IMR-90 (cell line): ENCODE measurements around the gene DNAJB12. TPM values are rescaled to one million over a fixed set of nuclear protein-coding genes. Genes with fewer than 3 reads are reported as not detected.

ENCODE experiments used
- ATAC-seq: fragments of 200-7000 bp; cut with Tn5 transposase; 2 replicates; pipeline ENCODE4 v1.9.1; 2020; ENCODE audit warnings: low read depth, mild to moderate bottlenecking, moderate library complexity
- BruUV-seq: library from RNA; stranded (reverse); fragments of 400-500 nt; replicated peaks from 2 replicates; lab custom pipeline; 2021; lab: Mats Ljungman, UMichigan
- CTCF ChIA-PET: fragments of 300-600 bp; formaldehyde crosslinking; extraction: SDS; loops from one replicate; lab custom pipeline; 2021; ENCODE audit warnings: antibody characterized with exemption; lab: Yijun Ruan, JAX
- POLR2A ChIA-PET: fragments of 300-600 bp; sonication (Branson Sonifier 250); formaldehyde crosslinking; loops from one replicate; lab custom pipeline; 2022; ENCODE audit warnings: antibody characterized with exemption; ENCODE audit not compliant: unreplicated experiment; lab: Charles Lee
- DNase-seq: peaks from one replicate; pipeline ENCODE4 v3.0.0; 2013
- H2AFZ ChIP-seq: replicated peaks from 2 replicates; pipeline ENCODE3; 2013; ENCODE audit warnings: low read length, mild to moderate bottlenecking; ENCODE audit not compliant: poor library complexity
- H2AK5ac ChIP-seq: 2 replicates; pipeline ENCODE4 v1.6.1; 2013; ENCODE audit warnings: low read depth, low read length, inconsistent platforms
- H2AK9ac ChIP-seq: replicated peaks from 2 replicates; pipeline ENCODE3; 2013; ENCODE audit warnings: mild to moderate bottlenecking, low read depth, low read length, moderate library complexity; ENCODE audit not compliant: poor library complexity
- H2BK120ac ChIP-seq: 2 replicates; pipeline ENCODE4 v1.6.1; 2013; ENCODE audit warnings: low read depth, low read length, inconsistent platforms
- H2BK15ac ChIP-seq: 3 replicates; pipeline ENCODE4 v1.6.1; 2013; ENCODE audit warnings: low read depth, low read length, inconsistent platforms
- H2BK20ac ChIP-seq: 2 replicates; pipeline ENCODE4 v1.6.1; 2013; ENCODE audit warnings: low read depth, mild to moderate bottlenecking, inconsistent platforms, low read length, moderate library complexity
- H2BK5ac ChIP-seq: 2 replicates; pipeline ENCODE4 v1.6.1; 2013; ENCODE audit warnings: mild to moderate bottlenecking, low read depth, low read length, inconsistent platforms; ENCODE audit not compliant: poor library complexity, severe bottlenecking
- H3K14ac ChIP-seq: replicated peaks from 2 replicates; pipeline ENCODE4 v1.6.1; 2013; ENCODE audit warnings: low read depth, low read length, inconsistent platforms
- H3K18ac ChIP-seq: 2 replicates; pipeline ENCODE4 v1.6.1; 2013; ENCODE audit warnings: low read depth, low read length, control low read depth
- H3K23ac ChIP-seq: 2 replicates; pipeline ENCODE4 v1.6.1; 2013; ENCODE audit warnings: low read depth, low read length, inconsistent platforms
- H3K27ac ChIP-seq: 2 replicates; pipeline ENCODE4 v1.5.1; 2013; ENCODE audit warnings: mild to moderate bottlenecking, control low read depth, low read length; ENCODE audit not compliant: insufficient read depth
- H3K27me3 ChIP-seq: 2 replicates; pipeline ENCODE4 v1.6.1; 2013; ENCODE audit warnings: low read length; ENCODE audit not compliant: control insufficient read depth, insufficient read depth
- H3K36me3 ChIP-seq: 2 replicates; pipeline ENCODE4 v1.6.1; 2013; ENCODE audit warnings: low read length, mixed read lengths; ENCODE audit not compliant: control insufficient read depth, insufficient read depth
- H3K4ac ChIP-seq: 2 replicates; pipeline ENCODE4 v1.6.1; 2013; ENCODE audit warnings: low read depth, low read length, inconsistent platforms
- H3K4me1 ChIP-seq: 2 replicates; pipeline ENCODE4 v1.6.1; 2013; ENCODE audit warnings: low read length, mixed read lengths; ENCODE audit not compliant: control insufficient read depth, insufficient read depth
- H3K4me2 ChIP-seq: 2 replicates; pipeline ENCODE4 v1.6.1; 2013; ENCODE audit warnings: low read depth, mild to moderate bottlenecking, control low read depth, low read length, moderate library complexity
- H3K4me3 ChIP-seq: 2 replicates; pipeline ENCODE4 v1.5.1; 2013; ENCODE audit warnings: low read depth, mild to moderate bottlenecking, control low read depth, low read length, moderate library complexity; ENCODE audit not compliant: insufficient read depth
- H3K56ac ChIP-seq: 2 replicates; pipeline ENCODE4 v1.6.1; 2013; ENCODE audit warnings: low read length, inconsistent platforms; ENCODE audit not compliant: insufficient read depth; ENCODE audit errors: extremely low read depth
- H3K79me1 ChIP-seq, 2 experiments: 2 replicates each; pipeline ENCODE4 v1.6.1; 2013; ENCODE audit warnings: low read length in 2 of 2, inconsistent platforms in 1 of 2, low read depth in 1 of 2
- H3K9ac ChIP-seq: 2 replicates; pipeline ENCODE4 v1.6.1; 2013; ENCODE audit warnings: low read depth, low read length, control low read depth
- H3K9me1 ChIP-seq: 2 replicates; pipeline ENCODE4 v1.6.1; 2013; ENCODE audit warnings: low read length, inconsistent platforms; ENCODE audit not compliant: insufficient read depth
- H3K9me3 ChIP-seq: 2 replicates; pipeline ENCODE4 v1.6.1; 2013; ENCODE audit warnings: low read length; ENCODE audit not compliant: control insufficient read depth, insufficient read depth
- H4K20me1 ChIP-seq: 2 replicates; pipeline ENCODE4 v1.6.1; 2013; ENCODE audit warnings: low read length, inconsistent platforms; ENCODE audit not compliant: insufficient read depth
- H4K5ac ChIP-seq: 2 replicates; pipeline ENCODE4 v1.6.1; 2013; ENCODE audit warnings: mild to moderate bottlenecking, low read depth, low read length, control low read depth
- H4K8ac ChIP-seq, 2 experiments: 2 replicates each; pipeline ENCODE4 v1.6.1; 2013; ENCODE audit warnings: low read depth in 2 of 2, low read length in 2 of 2, control low read depth in 1 of 2, inconsistent platforms in 1 of 2
- H4K91ac ChIP-seq: 2 replicates; pipeline ENCODE4 v1.6.1; 2013; ENCODE audit warnings: low read depth, low read length, inconsistent platforms; ENCODE audit not compliant: insufficient read depth
- BHLHE40 ChIP-seq: fragments of 150-350 bp; IDR thresholded peaks from 2 replicates; pipeline ENCODE4 v1.6.1; 2016; ENCODE audit warnings: mild to moderate bottlenecking, low read depth, low read length
- CEBPB ChIP-seq: IDR thresholded peaks from 2 replicates; pipeline ENCODE4 v1.6.1; 2012; ENCODE audit warnings: low read depth, low read length, improper control_type of control experiment
- CHD1 ChIP-seq: IDR thresholded peaks from 2 replicates; pipeline ENCODE4 v1.6.1; 2012; ENCODE audit warnings: low read depth, low read length, improper control_type of control experiment
- CTCF ChIP-seq: conservative IDR thresholded peaks from 2 replicates; pipeline ENCODE4 v1.5.1; 2012; ENCODE audit warnings: mild to moderate bottlenecking, low read depth, low read length, improper control_type of control experiment
- ELK1 ChIP-seq: fragments of 150-350 bp; IDR thresholded peaks from 2 replicates; pipeline ENCODE4 v1.6.1; 2016; ENCODE audit warnings: low read depth, mild to moderate bottlenecking, low read length, moderate library complexity, borderline replicate concordance
- FOS ChIP-seq: fragments of 150-350 bp; IDR thresholded peaks from 2 replicates; pipeline ENCODE4 v1.6.1; 2016; ENCODE audit warnings: low read depth, low read length
- MAFK ChIP-seq: IDR thresholded peaks from 2 replicates; pipeline ENCODE4 v1.6.1; 2012; ENCODE audit warnings: low read depth, low read length, improper control_type of control experiment
- MAZ ChIP-seq: IDR thresholded peaks from 2 replicates; pipeline ENCODE4 v1.6.1; 2012; ENCODE audit warnings: low read depth, mild to moderate bottlenecking, low read length, improper control_type of control experiment, moderate library complexity, borderline replicate concordance
- MXI1 ChIP-seq: IDR thresholded peaks from 2 replicates; pipeline ENCODE4 v1.6.1; 2012; ENCODE audit warnings: low read depth, mild to moderate bottlenecking, low read length, moderate library complexity, borderline replicate concordance
- NFE2L2 ChIP-seq: fragments of 150-350 bp; IDR thresholded peaks from 2 replicates; pipeline ENCODE4 v1.6.1; 2016; ENCODE audit warnings: low read depth, mild to moderate bottlenecking, low read length
- POLR2A ChIP-seq: IDR thresholded peaks from 2 replicates; pipeline ENCODE4 v1.6.1; 2012; ENCODE audit warnings: mild to moderate bottlenecking, low read depth, low read length
- RAD21 ChIP-seq: IDR thresholded peaks from 2 replicates; pipeline ENCODE4 v1.6.1; 2012; ENCODE audit warnings: low read length, improper control_type of control experiment
- RCOR1 ChIP-seq: IDR thresholded peaks from 2 replicates; pipeline ENCODE4 v1.6.1; 2012; ENCODE audit warnings: mild to moderate bottlenecking, low read length, improper control_type of control experiment; ENCODE audit not compliant: insufficient replicate concordance
- RFX5 ChIP-seq: IDR thresholded peaks from 2 replicates; pipeline ENCODE4 v1.8.0; 2012; ENCODE audit warnings: low read depth, mild to moderate bottlenecking, low read length, moderate library complexity
- SMC3 ChIP-seq: fragments of 150-350 bp; IDR thresholded peaks from 2 replicates; pipeline ENCODE4 v1.6.1; 2016; ENCODE audit warnings: low read depth, mild to moderate bottlenecking, antibody characterized with exemption, low read length, moderate library complexity
- USF2 ChIP-seq: fragments of 150-350 bp; IDR thresholded peaks from 2 replicates; pipeline ENCODE4 v1.6.1; 2017; ENCODE audit warnings: mild to moderate bottlenecking, antibody characterized with exemption, low read length, low read depth
- WGBS, 2 experiments: methylation state at CpG; one replicate each; pipeline versions ENCODE4 v1.1.5 to v1.1.7; 2013; ENCODE audit warnings: missing lambda C conversion rate in 2 of 2; ENCODE audit not compliant: insufficient read length in 1 of 2; ENCODE audit errors: extremely low coverage in 2 of 2; 5-methylcytosine and 5-hydroxymethylcytosine counted together
- dilution Hi-C: fragments of 300-500 bp; cut with HindIII; formaldehyde crosslinking; loops from one replicate; pipeline ENCODE4 v1.14.3; 2018; ENCODE audit warnings: low sequenced_read_pairs; ENCODE audit not compliant: unreplicated experiment
- in situ Hi-C: fragments of 300-500 bp; cut with MboI; formaldehyde crosslinking; loops from 3 replicates; pipeline ENCODE4 v1.14.3; 2019; ENCODE audit warnings: low sequenced_read_pairs, inconsistent platforms, mixed read lengths
- intact Hi-C: fragments of 100-400 bp; cut with micrococcal nuclease; formaldehyde crosslinking; loops from 2 replicates; pipeline ENCODE4 v1.10.0; 2022
- polyA plus RNA-seq, 3 experiments: library from polyadenylated mRNA; depleted of rRNA; stranded (reverse); fragments of >200 nt; gene quantifications; 2 replicates each; pipeline ENCODE4 v1.2.3, GENCODE V29; 2012; ENCODE audit warnings: low replicate concordance in 1 of 3
- total RNA-seq: library from RNA; depleted of rRNA; stranded (reverse); fragments of >200 nt; gene quantifications from 2 replicates; pipeline ENCODE4 v1.2.3, GENCODE V29; 2012

DNAJB12 gene
- total and polyA plus RNA-seq, 2 of the 4 experiments (the other 2 are of a cell fraction), result 18.3 to 24.0 TPM

- no peaks in the 10 kb centered on the region for H3K27me3 ChIP-seq
- no peak overlapping the region for H4K8ac ChIP-seq
- no peak overlapping the region for H3K18ac ChIP-seq
- ATAC-seq, result peak; percentile 97
- no peaks in the 10 kb centered on the region for H4K20me1 ChIP-seq
- WGBS, 2 experiments, result no CpG with 5 or more reads among the region's 3 CpGs
- CTCF ChIA-PET, result interaction anchor here (0.6 to 1.1 kb wide), 3 partner anchors 140 to 458 kb away, joined by 3 to 4 read pairs (median 4); no protein-coding TSS in a partner anchor
- no peak overlapping the region for H2AK9ac ChIP-seq
- H3K4me1 ChIP-seq, result no peaks in the 10 kb centered on the region
- peak; percentile 30 for DNase-seq
- H3K36me3 ChIP-seq, result 0 out of 2 replicates have a peak, but pooled peaks cover 1% of the 10 kb centered on the region
- no peak for TF ChIP-seq NFE2L2
- no peak for TF ChIP-seq CHD1
- no peak for TF ChIP-seq BHLHE40
- no peak for TF ChIP-seq POLR2A
- no peak for TF ChIP-seq CEBPB
- no peak for TF ChIP-seq RFX5
- no peak for TF ChIP-seq FOS
- no peak for TF ChIP-seq USF2
- TF ChIP-seq MAZ, result no peak
- TF ChIP-seq MXI1, result no peak
- TF ChIP-seq MAFK, result no peak
- no peak for TF ChIP-seq RCOR1
- peak; percentile 43 for TF ChIP-seq RAD21
- peak; percentile 38 for TF ChIP-seq CTCF
- peak; percentile 20; the same call in 1 of the 2 replicates for TF ChIP-seq SMC3
- no peak for TF ChIP-seq ELK1
- H3K56ac ChIP-seq, result no peak overlapping the region
- no peaks in the 10 kb centered on the region for H3K9me1 ChIP-seq
- H2BK20ac ChIP-seq, result no peak overlapping the region
- no peak overlapping the region for H3K27ac ChIP-seq
- H4K5ac ChIP-seq, result no peak overlapping the region
- no peak overlapping the region for H3K14ac ChIP-seq
- dilution Hi-C loops (no loop called here), intact Hi-C loops (loop anchor here (5.0 kb wide), 2 partner anchors 317 to 457 kb away; partner anchors contain the start of gene MCU), in situ Hi-C loops (no loop called here)
- H3K23ac ChIP-seq, result no peak overlapping the region
- no TSS peak for BruUV-seq
- no peaks in the 10 kb centered on the region for H3K9me3 ChIP-seq
- no peak overlapping the region for H2BK5ac ChIP-seq
- no peak overlapping the region for H2AK5ac ChIP-seq
- H2BK15ac ChIP-seq, result no peak overlapping the region
- POLR2A ChIA-PET, result no interaction called here
- no peaks in the 10 kb centered on the region; a peak in 1 of 4 replicates for H3K79me1 ChIP-seq
- H4K91ac ChIP-seq, result no peak overlapping the region
- no peak overlapping the region for H3K4ac ChIP-seq
- H3K9ac ChIP-seq, result no peak overlapping the region
- no peak overlapping the region for H3K4me3 ChIP-seq
- H2AFZ ChIP-seq, result no peak overlapping the region
- no peak overlapping the region for H2BK120ac ChIP-seq
- H3K4me2 ChIP-seq, result no peak overlapping the region
Observed at GRCh38 chr10:72375173-72375572, 20.5 kb upstream of the DNAJB12 start.
